DOHH2 (cell line): ENCODE results near the gene ZNF385D.

Experiments
- H3F3A ChIP-seq: fragments of 200-600 bp; sonication (generic), shearing (Covaris generic); 2 replicates; pipeline ENCODE4 v1.6.0; 2016; ENCODE audit warnings: antibody characterized with exemption, mild to moderate bottlenecking; ENCODE audit not compliant: control insufficient read depth, insufficient read depth
- H3K27ac ChIP-seq: fragments of 200-600 bp; sonication (generic); 2 replicates; pipeline ENCODE4 v1.5.1; 2014; ENCODE audit warnings: low read depth, mild to moderate bottlenecking, low read length, moderate library complexity
- H3K27me3 ChIP-seq: fragments of 200-600 bp; sonication (generic); 2 replicates; pipeline ENCODE4 v1.6.1; 2014; ENCODE audit warnings: mild to moderate bottlenecking, low read length, mixed read lengths; ENCODE audit not compliant: control insufficient read depth
- H3K36me3 ChIP-seq: fragments of 200-600 bp; sonication (generic); 2 replicates; pipeline ENCODE4 v1.6.1; 2014; ENCODE audit warnings: mild to moderate bottlenecking, low read length, moderate library complexity, mixed read lengths; ENCODE audit not compliant: control insufficient read depth
- H3K4me1 ChIP-seq: fragments of 200-600 bp; sonication (generic); 2 replicates; pipeline ENCODE4 v1.6.1; 2014; ENCODE audit warnings: mild to moderate bottlenecking, low read length, mixed read lengths; ENCODE audit not compliant: control insufficient read depth
- H3K4me2 ChIP-seq: fragments of 200-600 bp; sonication (generic); 2 replicates; pipeline ENCODE4 v1.6.0; 2014; ENCODE audit warnings: mild to moderate bottlenecking, low read length, moderate library complexity
- H3K4me3 ChIP-seq: fragments of 200-600 bp; sonication (generic); 2 replicates; pipeline ENCODE4 v1.5.1; 2014; ENCODE audit warnings: mild to moderate bottlenecking, low read length, mixed read lengths
- H3K79me2 ChIP-seq: fragments of 200-600 bp; sonication (generic); 2 replicates; pipeline ENCODE4 v1.6.1; 2014; ENCODE audit warnings: mild to moderate bottlenecking, low read length, mixed read lengths; ENCODE audit not compliant: control insufficient read depth
- H3K9me2 ChIP-seq: fragments of 200-600 bp; sonication (generic); replicated peaks from 2 replicates; pipeline ENCODE4 v1.6.1; 2014; ENCODE audit warnings: mild to moderate bottlenecking, low read length, mixed read lengths; ENCODE audit not compliant: control insufficient read depth
- H3K9me3 ChIP-seq: fragments of 200-600 bp; sonication (generic); 2 replicates; pipeline ENCODE4 v1.6.1; 2014; ENCODE audit warnings: antibody characterized with exemption, low read length, mixed read lengths; ENCODE audit not compliant: control insufficient read depth, insufficient read depth
- H4K20me1 ChIP-seq: fragments of 200-600 bp; sonication (generic); 2 replicates; pipeline ENCODE4 v1.6.0; 2014; ENCODE audit warnings: low read depth, mild to moderate bottlenecking, antibody characterized with exemption, low read length, moderate library complexity; ENCODE audit not compliant: control insufficient read depth, insufficient read depth
- EZH2phosphoT487 ChIP-seq: fragments of 200-600 bp; sonication (generic); IDR thresholded peaks from 2 replicates; pipeline ENCODE4 v1.6.1; 2017; ENCODE audit warnings: borderline replicate concordance, mild to moderate bottlenecking, antibody characterized with exemption, low read length, moderate library complexity, mixed read lengths
- TF ChIP-seq, protein P1 (sequence below): fragments of 200-600 bp; sonication (generic); IDR thresholded peaks from one replicate; pipeline ENCODE4 v1.5.1; 2014; ENCODE audit warnings: antibody characterized with exemption, mild to moderate bottlenecking, low read depth, low read length; ENCODE audit not compliant: poor library complexity, severe bottlenecking

Gene ZNF385D

DNA sequence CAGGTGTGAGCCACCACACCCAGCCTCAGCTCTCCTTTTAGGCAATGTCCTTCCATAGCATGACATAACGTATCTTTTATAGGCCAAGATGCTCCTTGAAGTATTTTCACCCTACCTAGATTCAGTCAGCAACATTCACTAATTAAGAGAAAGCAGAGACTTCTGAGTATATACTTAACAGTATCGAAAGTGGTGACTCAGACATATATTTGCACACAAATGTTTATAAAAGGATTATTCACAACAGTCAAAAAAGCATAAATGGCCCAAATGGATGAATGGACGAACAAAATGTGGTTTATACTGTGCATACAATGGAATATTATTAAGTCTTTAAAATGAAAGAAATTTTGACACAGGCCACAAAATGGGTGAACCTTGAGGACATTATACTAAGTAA, 108.6 kb downstream of the ZNF385D start:
- Histone ChIP-seq H3K4me2 (no peak overlapping the region), H3K27ac (no peak overlapping the region)

DNA sequence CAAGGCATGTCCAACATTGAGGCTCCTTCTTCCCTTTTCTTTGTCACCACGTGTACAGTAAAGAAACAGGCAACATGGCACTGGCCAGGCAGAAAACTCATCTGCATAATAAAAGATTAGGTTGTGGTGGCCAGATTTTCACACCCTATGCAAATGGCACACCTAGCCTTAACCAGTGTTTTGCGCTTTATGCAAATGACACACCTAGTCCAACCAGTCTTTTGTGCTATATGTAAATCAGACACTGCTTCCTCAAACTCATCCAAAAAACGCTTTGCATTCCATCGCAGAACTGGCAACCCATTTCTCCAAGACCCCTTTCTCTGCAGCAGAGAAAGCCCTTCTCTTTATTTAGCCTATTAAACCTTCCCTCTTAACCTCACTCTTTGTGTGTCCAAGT, 109.1 kb downstream of the ZNF385D start:
- no peak overlapping the region for H3K4me3 ChIP-seq
- no peaks in the 10 kb centered on the region for H3F3A ChIP-seq
- no peak overlapping the region for H3K27ac ChIP-seq
- no peaks in the 10 kb centered on the region for H3K79me2 ChIP-seq
- TF ChIP-seq, protein P1, sequence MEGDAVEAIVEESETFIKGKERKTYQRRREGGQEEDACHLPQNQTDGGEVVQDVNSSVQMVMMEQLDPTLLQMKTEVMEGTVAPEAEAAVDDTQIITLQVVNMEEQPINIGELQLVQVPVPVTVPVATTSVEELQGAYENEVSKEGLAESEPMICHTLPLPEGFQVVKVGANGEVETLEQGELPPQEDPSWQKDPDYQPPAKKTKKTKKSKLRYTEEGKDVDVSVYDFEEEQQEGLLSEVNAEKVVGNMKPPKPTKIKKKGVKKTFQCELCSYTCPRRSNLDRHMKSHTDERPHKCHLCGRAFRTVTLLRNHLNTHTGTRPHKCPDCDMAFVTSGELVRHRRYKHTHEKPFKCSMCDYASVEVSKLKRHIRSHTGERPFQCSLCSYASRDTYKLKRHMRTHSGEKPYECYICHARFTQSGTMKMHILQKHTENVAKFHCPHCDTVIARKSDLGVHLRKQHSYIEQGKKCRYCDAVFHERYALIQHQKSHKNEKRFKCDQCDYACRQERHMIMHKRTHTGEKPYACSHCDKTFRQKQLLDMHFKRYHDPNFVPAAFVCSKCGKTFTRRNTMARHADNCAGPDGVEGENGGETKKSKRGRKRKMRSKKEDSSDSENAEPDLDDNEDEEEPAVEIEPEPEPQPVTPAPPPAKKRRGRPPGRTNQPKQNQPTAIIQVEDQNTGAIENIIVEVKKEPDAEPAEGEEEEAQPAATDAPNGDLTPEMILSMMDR, result no peak
- TF ChIP-seq EZH2phosphoT487, result no peak
- H3K36me3 ChIP-seq, result no peaks in the 10 kb centered on the region
- H3K27me3 ChIP-seq, result no peaks in the 10 kb centered on the region
- no peaks in the 10 kb centered on the region for H3K9me3 ChIP-seq
- H3K9me2 ChIP-seq, result no peaks in the 10 kb centered on the region
- no peak overlapping the region for H3K4me2 ChIP-seq
- H4K20me1 ChIP-seq, result no peaks in the 10 kb centered on the region
- no peaks in the 10 kb centered on the region for H3K4me1 ChIP-seq

More for the DNA sequence above, 108.6 kb downstream of the ZNF385D start:
- Histone ChIP-seq H3K36me3 (no peaks in the 10 kb centered on the region), H3K4me1 (no peaks in the 10 kb centered on the region), H4K20me1 (no peaks in the 10 kb centered on the region), H3F3A (no peaks in the 10 kb centered on the region), H3K27me3 (no peaks in the 10 kb centered on the region), H3K79me2 (no peaks in the 10 kb centered on the region), H3K9me3 (no peaks in the 10 kb centered on the region), H3K4me3 (no peak overlapping the region), H3K9me2 (no peaks in the 10 kb centered on the region)
- TF ChIP-seq, protein P1, result no peak
- TF ChIP-seq EZH2phosphoT487, result no peak

DNA sequence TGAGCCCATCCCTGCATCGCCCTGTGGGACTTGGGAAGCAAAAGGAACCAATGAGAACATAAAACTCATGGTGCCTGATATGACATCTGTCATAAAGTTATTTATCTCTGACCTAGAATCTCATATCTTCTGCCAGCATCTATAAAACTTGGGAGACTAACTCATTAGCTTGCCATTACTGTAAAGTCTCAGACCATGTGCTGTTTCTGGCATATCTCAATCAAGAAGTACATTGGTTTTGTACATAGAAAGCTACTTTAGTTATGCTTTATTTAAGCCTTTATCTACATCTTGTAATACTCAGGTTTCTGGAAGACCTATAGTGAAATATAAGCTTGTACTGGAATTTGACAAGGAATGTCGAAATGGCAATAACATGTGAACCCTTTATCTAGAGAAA, 112.5 kb downstream of the ZNF385D start:
- Histone ChIP-seq H3K9me2 (no peaks in the 10 kb centered on the region), H3K36me3 (no peaks in the 10 kb centered on the region), H3K4me2 (no peak overlapping the region)

More for the DNA sequence above, 112.5 kb downstream of the ZNF385D start:
- Histone ChIP-seq H4K20me1 (no peaks in the 10 kb centered on the region), H3K4me3 (no peak overlapping the region), H3K79me2 (no peaks in the 10 kb centered on the region), H3K27ac (no peak overlapping the region), H3K4me1 (no peaks in the 10 kb centered on the region), H3F3A (no peaks in the 10 kb centered on the region), H3K9me3 (no peaks in the 10 kb centered on the region), H3K27me3 (no peaks in the 10 kb centered on the region)
- TF ChIP-seq, protein P1, result no peak
- no peak for TF ChIP-seq EZH2phosphoT487
